ENCODE data around the gene VPS33B. TPM values are rescaled to one million over a fixed set of nuclear protein-coding genes. Genes with fewer than 3 reads are reported as not detected.

Gene VPS33B
- total and polyA plus RNA-seq, 4 donors, result 1.3 to 8.9 (median 4.5) TPM

DNA sequence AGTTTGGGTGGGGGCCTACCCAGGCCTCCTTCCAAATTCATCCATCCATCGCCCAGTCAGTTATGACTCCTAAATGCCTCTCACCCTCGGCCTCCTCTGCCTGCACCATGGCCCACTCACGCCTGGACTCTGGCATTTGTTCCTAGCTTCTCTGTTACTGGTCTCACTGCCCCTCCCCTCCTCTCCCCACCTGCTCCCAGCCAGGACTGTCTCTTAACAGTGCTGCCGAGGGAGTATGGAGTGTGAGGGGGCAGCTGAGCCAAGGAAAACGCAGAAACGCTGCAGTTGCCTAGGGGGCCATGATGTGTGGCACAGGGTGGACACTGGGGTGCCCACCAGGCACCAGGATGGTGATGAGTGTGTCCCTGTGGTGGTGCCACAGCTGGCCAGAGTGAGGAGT is 64.6 kb downstream of the VPS33B start:
- H3K27ac ChIP-seq (ENCODE audit: low read depth in 1 of 2, low read length in 2 of 2), result no peak overlapping the region
- no peak for DNase-seq (ENCODE audit: low spot score)
- no peak overlapping the region for H3K4me3 ChIP-seq (ENCODE audit: low read depth in 1 of 3, low read length in 3 of 3)

DNA sequence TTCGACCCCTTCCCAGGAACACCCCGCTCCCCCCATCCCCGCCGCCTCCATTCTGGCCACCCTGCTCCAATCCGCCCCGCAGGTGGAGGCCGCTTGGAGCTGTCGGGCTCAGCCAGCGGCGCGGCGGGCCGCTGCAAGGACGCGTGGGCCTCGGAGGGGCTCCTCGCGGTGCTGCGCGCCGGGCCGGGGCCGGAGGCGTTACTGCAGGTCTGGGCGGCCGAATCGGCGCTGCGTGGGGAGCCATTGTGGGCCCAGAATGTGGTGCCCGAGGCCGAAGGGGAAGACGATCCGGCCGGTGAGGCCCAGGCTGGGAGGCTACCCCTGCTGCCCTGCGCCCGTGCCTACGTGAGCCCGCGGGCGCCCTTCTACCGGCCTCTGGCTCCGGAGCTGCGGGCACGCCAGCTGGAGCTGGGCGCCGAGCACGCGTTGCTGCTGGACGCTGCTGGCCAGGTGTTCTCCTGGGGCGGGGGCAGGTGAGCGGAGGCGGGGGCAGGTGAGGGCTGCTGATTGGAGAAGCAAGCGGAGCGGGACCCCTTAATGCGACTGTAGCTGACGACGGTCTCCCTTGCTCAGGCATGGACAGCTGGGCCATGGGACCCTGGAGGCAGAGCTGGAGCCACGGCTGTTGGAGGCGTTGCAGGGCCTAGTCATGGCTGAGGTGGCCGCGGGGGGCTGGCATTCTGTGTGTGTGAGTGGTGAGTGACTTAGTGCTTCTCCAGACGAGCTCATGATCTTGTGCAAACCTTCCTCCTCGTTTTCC is 65.2 kb downstream of the VPS33B start:
- Histone ChIP-seq H3K4me3 (ENCODE audit: low read depth in 1 of 3, low read length in 3 of 3) (peak overlapping the region in 2 of 3 donors; percentile 37 to 49), H3K27ac (ENCODE audit: low read depth in 1 of 2, low read length in 2 of 2) (no peak overlapping the region), H3K27me3 (ENCODE audit: control insufficient read depth in 4 of 4, insufficient read depth in 4 of 4, low read length in 3 of 4) (no peaks in the 10 kb centered on the region), H3K36me3 (ENCODE audit: control insufficient read depth in 4 of 4, insufficient read depth in 3 of 4, low read depth in 1 of 4, low read length in 3 of 4) (peaks cover 2 to 31% (median 10%) of the 10 kb centered on the region in 4 donors), H3K9ac (ENCODE audit: low read depth in 1 of 2, low read length in 2 of 2) (no peak overlapping the region), H3K4me1 (ENCODE audit: control insufficient read depth in 4 of 4, insufficient read depth in 4 of 4, low read length in 3 of 4) (peaks cover 7 to 24% (median 16%) of the 10 kb centered on the region in 4 donors), H3K9me3 (ENCODE audit: control insufficient read depth in 4 of 4, low read length in 3 of 4) (no peaks in the 10 kb centered on the region)
- WGBS, result 49% methylated on average over 63 of the region's 63 CpGs
- TF ChIP-seq GABPA (IDR thresholded peaks at IDR 0.05 in 1 of 2, conservative IDR thresholded peaks at IDR 0.05 in 1 of 2), result no peak
- TF ChIP-seq RAD21 (IDR thresholded peaks at IDR 0.05), result no peak
- no peak for TF ChIP-seq RXRA (IDR thresholded peaks at IDR 0.05)
- no peak for DNase-seq (ENCODE audit: low spot score)

More for the DNA sequence above, 64.6 kb downstream of the VPS33B start:
- WGBS, result 93% methylated on average over 6 of the region's 6 CpGs
- H3K36me3 ChIP-seq (ENCODE audit: control insufficient read depth in 4 of 4, insufficient read depth in 3 of 4, low read depth in 1 of 4, low read length in 3 of 4), result peaks cover 2 to 27% (median 11%) of the 10 kb centered on the region in 4 donors
- no peaks in the 10 kb centered on the region for H3K9me3 ChIP-seq (ENCODE audit: control insufficient read depth in 4 of 4, low read length in 3 of 4)
- H3K4me1 ChIP-seq (ENCODE audit: control insufficient read depth in 4 of 4, insufficient read depth in 4 of 4, low read length in 3 of 4), result peaks cover 7 to 24% (median 16%) of the 10 kb centered on the region in 4 donors
- no peaks in the 10 kb centered on the region for H3K27me3 ChIP-seq (ENCODE audit: control insufficient read depth in 4 of 4, insufficient read depth in 4 of 4, low read length in 3 of 4)
- H3K9ac ChIP-seq (ENCODE audit: low read depth in 1 of 2, low read length in 2 of 2), result no peak overlapping the region
- TF ChIP-seq SP1 (IDR thresholded peaks at IDR 0.05), result no peak
- TF ChIP-seq FOXA2 (IDR thresholded peaks at IDR 0.05), result no peak
- TF ChIP-seq, protein P1, sequence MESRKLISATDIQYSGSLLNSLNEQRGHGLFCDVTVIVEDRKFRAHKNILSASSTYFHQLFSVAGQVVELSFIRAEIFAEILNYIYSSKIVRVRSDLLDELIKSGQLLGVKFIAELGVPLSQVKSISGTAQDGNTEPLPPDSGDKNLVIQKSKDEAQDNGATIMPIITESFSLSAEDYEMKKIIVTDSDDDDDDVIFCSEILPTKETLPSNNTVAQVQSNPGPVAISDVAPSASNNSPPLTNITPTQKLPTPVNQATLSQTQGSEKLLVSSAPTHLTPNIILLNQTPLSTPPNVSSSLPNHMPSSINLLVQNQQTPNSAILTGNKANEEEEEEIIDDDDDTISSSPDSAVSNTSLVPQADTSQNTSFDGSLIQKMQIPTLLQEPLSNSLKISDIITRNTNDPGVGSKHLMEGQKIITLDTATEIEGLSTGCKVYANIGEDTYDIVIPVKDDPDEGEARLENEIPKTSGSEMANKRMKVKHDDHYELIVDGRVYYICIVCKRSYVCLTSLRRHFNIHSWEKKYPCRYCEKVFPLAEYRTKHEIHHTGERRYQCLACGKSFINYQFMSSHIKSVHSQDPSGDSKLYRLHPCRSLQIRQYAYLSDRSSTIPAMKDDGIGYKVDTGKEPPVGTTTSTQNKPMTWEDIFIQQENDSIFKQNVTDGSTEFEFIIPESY (IDR thresholded peaks at IDR 0.05), result no peak
- no peak for TF ChIP-seq YY1 (IDR thresholded peaks at IDR 0.05)
- TF ChIP-seq, protein P2, sequence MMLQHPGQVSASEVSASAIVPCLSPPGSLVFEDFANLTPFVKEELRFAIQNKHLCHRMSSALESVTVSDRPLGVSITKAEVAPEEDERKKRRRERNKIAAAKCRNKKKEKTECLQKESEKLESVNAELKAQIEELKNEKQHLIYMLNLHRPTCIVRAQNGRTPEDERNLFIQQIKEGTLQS (IDR thresholded peaks at IDR 0.05), result no peak
- TF ChIP-seq, protein P3, sequence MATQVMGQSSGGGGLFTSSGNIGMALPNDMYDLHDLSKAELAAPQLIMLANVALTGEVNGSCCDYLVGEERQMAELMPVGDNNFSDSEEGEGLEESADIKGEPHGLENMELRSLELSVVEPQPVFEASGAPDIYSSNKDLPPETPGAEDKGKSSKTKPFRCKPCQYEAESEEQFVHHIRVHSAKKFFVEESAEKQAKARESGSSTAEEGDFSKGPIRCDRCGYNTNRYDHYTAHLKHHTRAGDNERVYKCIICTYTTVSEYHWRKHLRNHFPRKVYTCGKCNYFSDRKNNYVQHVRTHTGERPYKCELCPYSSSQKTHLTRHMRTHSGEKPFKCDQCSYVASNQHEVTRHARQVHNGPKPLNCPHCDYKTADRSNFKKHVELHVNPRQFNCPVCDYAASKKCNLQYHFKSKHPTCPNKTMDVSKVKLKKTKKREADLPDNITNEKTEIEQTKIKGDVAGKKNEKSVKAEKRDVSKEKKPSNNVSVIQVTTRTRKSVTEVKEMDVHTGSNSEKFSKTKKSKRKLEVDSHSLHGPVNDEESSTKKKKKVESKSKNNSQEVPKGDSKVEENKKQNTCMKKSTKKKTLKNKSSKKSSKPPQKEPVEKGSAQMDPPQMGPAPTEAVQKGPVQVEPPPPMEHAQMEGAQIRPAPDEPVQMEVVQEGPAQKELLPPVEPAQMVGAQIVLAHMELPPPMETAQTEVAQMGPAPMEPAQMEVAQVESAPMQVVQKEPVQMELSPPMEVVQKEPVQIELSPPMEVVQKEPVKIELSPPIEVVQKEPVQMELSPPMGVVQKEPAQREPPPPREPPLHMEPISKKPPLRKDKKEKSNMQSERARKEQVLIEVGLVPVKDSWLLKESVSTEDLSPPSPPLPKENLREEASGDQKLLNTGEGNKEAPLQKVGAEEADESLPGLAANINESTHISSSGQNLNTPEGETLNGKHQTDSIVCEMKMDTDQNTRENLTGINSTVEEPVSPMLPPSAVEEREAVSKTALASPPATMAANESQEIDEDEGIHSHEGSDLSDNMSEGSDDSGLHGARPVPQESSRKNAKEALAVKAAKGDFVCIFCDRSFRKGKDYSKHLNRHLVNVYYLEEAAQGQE (IDR thresholded peaks at IDR 0.05), result no peak
- no peak for TF ChIP-seq NR2F2 (IDR thresholded peaks at IDR 0.05)
- TF ChIP-seq RAD21 (IDR thresholded peaks at IDR 0.05), result no peak
- TF ChIP-seq EGR1 (IDR thresholded peaks at IDR 0.05; ENCODE audit: low read depth in 2 of 2), result no peak
- TF ChIP-seq TAF1 (conservative IDR thresholded peaks at IDR 0.05), result no peak
- no peak for TF ChIP-seq RXRA (IDR thresholded peaks at IDR 0.05)
- no peak for TF ChIP-seq FOXA1 (IDR thresholded peaks at IDR 0.05)
